Stimulated activated CD8-positive, alpha-beta memory T cell treated with anti-CD3 and anti-CD28 coated beads, Interleukin-7, amount 100 ng/mL, for 1 hour (primary cell): ENCODE results near the gene MYO18B.

Source experiments
- DNase-seq, 2 donors: peaks; one replicate each; pipeline ENCODE4 v3.0.0-alpha.2; 2020; ENCODE audit warnings: low read depth in 2 of 2

MYO18B gene

DNA sequence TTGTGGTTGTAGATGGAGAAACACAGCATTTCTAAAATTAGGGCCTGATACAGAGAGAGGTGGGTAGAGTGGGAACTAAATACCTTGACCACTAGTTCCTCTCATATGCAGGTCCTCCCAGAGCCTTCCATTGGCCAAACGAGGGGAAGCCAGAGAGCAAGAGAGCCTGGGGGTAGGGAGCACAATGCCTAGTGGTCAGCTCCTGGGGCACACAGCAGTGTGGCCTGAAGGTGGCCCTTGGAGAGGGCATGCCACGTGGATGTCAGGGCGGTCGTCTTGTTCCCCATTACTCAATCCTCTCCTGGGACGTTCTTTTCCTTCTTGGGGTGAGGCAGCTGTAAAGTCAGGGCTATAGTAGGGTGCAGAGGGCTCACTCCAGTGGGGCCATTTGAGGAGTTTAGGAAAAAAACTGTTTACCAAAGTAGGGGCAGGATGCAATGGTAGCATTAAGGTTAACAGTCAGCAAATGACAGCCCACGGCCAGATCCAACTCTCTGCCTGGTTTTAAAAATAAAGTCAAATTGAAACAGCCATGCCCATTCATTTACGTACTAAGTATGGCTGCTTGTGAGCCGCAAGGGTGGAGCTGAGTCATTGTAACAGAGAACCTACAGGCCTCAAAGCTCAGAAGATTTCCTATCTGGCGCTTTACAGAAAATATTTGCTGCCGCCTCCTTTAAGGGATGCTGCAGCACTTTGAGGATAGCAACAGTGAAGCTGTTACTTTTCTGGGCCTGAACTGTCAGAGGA lies 7.6 kb downstream of the MYO18B start:
- no peak for DNase-seq

DNA sequence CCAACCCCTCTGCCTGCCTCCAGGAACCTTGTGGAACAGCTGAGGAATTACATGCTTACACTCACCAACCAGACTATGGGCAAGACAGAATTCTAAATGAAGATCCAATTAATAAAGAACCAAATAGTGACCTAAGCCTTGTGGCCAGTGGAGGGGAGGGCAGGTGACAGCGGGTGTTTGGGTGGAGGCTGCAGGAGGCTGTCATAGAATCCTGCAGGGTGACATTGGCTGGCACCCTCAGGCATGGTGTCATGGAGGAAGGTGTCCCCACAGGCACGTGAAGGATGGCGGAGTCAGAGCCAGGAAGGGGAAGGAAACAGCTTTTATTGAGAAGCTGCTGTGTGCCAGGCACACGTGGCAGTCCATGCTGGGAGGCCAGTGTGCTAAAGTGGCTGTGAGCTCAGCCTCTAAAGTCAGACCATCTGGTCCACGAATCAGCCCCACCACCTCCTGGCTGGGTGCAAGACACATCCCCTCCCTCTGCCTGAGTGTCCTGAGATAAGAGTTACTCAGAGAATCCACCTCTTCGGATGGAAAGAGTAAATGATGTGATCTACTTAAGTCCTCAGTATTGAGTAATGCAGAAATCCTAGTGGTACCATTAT lies 8.7 kb downstream of the MYO18B start:
- DNase-seq: no peak

DNA sequence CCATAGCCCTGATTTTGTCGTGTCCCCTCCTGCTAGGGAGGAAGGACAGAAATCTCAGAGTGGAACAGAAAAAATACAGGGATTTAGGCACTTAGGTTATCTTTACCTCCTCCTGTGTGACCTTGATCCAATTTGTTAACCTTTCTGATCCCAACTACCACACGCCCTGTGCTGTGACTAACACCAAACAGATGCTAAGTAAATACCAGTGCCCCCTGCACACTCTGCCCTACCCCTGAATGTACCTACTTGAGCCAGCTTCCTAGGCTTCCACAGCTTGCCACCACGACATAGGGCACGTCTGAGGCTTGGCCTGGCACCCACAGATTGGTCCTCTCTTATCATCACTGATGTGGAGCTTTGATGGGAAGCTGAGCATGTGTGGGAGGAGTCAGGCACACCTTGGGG lies 9.2 kb downstream of the MYO18B start:
- DNase-seq: no peak

- no peak for DNase-seq
Measured at GRCh38 chr22:25752615-25753214, 10.7 kb downstream of the MYO18B start.

GRCh38 chr22:25753252-25753651 lies 11.3 kb downstream of the MYO18B start:
- DNase-seq: no peak

DNA sequence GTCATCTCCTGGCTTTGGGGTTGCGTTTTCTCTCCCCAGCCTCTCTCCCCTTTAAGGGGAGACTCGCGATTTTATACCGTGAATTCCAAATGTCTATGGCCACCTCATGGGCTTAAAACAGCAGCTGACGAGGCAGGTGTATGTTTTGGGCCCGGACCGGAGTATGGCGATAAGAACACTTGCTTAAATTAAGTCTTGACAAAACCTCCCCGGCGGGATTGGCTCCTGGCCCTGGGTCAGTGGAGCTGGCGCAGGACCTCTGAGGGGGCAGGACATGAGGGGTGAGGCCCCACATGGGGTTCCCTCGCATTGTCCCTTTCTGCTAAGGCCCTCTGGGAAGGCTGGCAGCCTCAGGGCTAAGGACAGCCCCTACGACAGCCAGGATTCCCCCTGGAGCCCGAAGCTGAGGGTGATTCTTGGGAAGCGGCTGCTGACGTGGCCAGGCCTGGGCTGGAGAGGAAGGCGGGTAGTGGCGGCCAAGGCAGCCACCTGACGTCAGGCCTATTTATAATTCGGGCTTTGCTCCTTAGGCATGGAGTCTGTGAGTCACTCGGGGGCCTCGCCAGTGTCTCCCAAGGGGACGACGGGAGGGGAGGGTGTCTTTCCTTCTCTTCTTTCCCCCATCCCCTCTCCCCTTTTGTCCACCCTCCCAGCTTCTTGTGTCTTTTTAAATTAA lies 12.7 kb downstream of the MYO18B start:
- no peak for DNase-seq

- no peak for DNase-seq
Measured at GRCh38 chr22:25757686-25758085, 15.7 kb downstream of the MYO18B start.

GRCh38 chr22:25758316-25758715 lies 16.3 kb downstream of the MYO18B start:
- no peak for DNase-seq

DNA sequence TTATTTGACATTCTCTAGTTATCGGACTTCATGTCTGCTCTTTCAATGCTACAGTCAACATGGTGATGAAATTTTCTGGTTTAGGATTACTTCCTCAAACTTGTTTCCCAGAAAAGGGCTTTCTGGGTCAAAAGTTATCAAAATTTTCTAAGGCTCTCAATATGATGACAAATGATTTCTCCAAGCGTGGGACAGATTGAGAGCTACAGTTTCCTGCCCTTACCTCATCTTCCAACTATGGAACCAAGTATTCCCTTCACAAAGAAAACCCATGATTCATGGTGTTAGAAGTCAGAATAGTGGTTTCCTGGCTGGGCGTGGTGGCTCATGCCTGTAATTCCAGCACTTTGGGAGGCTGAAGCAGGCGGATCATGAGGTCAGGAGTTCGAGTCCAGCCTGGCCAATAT lies 17.8 kb downstream of the MYO18B start:
- DNase-seq: no peak

- DNase-seq: no peak
Measured at GRCh38 chr22:25760294-25760693, 18.3 kb downstream of the MYO18B start.

DNA sequence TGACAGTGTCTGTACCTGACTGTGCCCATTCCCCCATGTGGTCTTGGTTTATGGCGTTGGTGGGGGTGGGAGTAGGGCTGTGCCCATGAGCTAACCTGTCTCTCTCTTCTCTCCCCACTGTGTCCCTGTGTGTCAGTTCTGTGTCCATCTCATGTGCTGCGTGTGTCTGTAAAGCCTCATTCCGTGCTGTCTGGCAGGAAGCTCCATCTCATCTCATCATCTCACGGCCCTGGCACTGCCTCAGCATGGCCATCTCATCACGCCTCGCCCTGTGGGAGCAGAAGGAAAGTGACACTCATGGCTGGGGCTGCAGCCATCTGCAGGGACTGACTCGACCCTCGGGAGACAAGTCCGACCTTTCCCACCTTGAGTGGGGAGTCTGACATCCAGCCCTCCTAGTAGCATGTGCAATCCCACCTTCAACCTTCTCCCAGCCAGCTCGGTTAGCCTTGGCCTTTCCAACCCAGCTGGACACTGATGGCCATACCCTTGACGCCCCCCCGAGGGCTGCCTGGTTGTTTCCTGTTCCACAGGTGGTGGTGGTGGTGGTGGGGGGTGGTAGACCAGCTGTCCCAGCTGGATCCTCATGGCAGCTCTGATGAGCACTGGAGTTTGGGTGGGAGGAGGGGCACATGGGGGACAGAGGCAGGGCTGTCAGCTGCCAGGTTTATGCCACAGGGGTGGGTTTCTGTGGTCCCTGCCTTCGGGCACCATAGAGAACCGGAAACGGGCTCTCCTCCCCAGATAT lies 19.0 kb downstream of the MYO18B start:
- DNase-seq: no peak

DNA sequence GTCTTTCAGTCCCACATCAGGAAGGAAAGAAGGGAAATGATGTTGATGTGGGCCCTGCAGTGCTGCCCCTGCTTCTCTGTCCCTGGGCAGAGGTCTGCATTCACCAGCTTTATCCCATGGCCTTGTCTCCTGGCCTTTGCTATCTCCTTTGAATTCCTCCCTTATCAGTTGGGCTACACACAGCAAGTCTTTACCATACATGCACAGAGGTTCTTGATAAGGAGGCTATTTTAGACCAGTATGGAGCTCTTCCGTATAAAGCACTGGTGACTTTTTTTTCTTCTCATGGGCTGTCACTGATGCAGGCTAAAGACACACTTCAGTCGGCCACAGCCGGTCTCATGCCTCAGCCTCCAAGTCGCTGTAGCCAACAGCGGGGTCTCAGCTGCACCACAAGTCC lies 20.2 kb downstream of the MYO18B start:
- DNase-seq: no peak

DNA sequence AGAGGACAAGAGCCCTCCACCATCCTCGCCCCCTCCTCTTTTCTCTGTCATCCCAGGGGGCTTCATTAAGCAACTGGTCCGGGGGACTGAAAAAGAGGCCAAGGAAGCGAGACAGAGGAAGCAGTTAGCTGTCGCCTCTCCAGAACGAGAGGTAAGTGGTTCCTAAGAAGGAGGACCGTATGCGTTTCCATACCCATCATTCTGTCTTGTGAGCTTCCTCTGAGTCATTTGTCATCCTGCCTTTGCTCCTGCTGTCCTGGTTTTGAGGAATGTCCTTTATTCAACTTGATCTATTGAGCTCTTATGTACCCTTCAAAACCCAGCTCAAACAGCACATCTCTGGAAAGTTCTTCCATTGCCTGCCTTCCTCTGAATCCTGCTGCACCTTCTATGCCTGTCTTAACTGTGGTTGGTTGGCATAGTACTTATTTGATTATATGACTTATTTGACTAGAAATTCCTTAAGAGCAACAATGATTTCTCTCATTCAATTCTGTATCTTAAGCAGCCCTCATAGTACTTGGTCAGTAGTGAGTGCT lies 21.3 kb downstream of the MYO18B start:
- DNase-seq: no peak

DNA sequence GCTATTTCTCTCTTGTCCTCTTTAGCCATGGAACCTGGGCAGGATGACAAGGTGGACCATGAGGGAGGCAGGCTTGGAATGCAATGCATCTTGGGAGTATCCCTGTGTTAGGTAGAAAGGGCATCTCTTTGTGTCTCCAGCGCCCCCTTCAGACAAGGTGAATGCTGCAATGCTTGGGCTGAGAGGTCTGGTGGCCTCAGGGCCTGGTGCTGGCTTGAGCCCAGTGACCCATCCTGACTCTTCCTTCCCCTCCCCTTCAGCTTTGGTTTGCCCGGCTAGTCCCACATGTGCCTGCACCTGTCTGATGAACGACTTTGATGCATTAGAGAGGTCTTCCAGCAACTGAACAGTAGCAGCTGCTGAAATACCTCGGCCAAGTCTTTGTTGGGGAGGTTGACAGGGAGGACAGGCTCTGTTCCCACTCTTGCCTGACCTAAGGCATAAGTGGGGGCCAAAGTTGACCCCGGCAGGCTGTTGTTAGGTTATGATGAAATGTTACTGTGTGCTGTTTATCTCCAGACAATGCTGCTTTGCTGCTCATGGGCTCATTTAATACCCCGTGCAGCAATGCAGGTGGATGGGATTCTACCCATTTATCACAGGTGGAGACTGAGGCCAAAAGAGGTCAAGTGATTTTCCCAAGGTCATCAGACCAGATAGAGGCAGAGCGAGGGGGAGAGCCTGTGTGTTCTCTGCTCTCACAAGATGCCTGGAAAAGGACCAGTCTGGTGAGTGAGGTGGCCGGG lies 22.5 kb downstream of the MYO18B start:
- no peak for DNase-seq

GRCh38 chr22:25765016-25765367 lies 23.0 kb downstream of the MYO18B start:
- DNase-seq: no peak

DNA sequence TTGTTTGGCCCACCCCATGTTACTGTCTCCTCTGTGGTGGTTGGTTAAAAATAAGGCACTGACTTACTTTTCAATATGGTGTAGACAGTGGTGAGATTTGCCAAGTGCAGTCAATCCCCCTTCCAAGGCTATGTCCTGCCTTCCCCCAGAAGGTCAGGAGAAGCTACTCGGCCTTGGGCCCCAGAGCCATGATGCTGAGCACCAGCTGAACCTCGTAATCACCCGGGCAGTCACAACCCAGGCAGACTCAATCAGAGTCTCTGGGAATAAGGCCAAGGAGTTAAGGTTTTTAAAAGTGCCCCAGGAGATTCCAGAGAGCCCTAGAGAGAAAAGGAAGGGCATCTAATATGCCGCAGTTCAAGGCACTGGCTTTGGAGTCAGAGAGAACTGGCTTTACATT lies 23.8 kb downstream of the MYO18B start:
- DNase-seq: no peak

DNA sequence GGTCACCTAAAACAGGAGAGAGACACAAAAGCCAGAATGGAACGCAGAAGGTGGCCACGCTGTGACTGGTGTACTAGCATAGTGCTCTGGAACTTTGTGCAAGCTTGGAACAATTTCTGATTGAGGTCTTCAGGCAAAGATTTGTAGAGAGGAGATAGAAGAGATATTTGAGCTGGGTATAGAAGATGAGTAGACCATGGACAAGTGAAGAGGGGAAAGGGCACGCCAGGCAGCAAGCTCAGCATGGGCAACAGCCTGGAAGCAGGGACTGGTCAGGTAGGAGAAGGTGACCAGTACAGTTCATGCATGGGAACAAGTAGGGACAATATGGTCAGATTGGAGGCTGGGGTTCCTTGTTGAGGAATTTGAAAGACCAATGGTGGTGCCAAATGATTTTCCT lies 24.4 kb downstream of the MYO18B start:
- no peak for DNase-seq

DNA sequence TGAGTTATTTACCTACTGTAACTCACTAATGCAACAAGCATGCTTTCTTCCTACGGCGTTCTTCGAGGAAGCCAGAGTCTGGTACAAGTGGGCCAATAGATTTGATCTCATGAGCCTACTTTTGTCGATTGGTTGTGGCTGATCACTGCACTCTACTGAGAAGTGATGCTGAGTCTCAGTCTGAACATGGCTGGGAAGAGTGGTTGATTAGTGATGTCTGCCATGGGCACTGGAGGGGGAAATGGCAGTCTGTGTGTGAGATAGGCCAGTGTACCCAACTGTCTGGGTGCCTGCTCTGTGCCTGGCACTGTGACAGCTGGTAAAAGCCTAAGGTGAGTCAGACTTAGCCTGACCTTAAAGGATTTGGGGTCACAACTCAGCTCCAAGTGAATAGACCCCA lies 28.3 kb downstream of the MYO18B start:
- no peak for DNase-seq

DNA sequence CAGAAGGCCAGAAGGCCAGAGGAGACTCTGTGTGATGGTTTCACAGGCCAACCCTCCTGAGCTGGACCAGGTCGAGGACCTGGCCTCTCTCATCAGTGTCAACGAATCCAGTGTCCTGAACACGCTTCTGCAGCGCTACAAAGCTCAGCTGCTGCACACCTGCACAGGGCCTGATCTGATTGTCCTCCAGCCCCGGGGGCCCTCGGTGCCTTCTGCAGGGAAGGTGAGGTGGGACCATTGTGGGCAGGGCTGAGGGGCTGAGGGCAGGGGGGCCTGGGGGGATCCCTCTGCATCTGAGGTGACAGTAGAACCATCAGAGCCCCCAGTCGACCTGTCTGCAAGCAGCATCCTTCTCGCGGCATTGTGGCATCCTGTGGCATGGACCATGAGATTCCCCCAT lies 30.3 kb downstream of the MYO18B start:
- no peak for DNase-seq

- no peak for DNase-seq
Measured at GRCh38 chr22:25774575-25775026, 32.6 kb downstream of the MYO18B start.

DNA sequence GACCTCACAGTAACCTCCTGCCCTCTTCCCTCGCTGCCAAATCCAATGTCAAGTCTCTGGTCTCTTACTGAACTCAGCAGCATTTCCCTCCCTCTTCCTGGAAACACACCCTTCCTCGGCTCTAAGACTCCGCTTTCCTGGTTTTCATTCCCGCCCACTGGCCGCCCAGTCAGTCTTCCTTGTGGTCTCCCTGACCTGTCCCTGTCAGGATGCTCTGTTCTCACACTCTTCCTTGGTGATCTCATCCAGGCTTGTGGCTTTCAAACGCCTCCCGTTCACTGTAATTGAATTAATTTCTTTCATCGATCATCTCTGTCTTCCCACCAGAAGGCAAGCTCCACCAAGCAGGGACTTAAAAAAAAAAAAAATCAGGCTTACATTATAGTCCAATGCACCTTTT lies 33.5 kb downstream of the MYO18B start:
- DNase-seq: no peak
